Subcutaneous adipose tissue (tissue), 4 donors: ENCODE results near the gene CPPED1. TPM values are rescaled to one million over a fixed set of nuclear protein-coding genes. Genes with fewer than 3 reads are reported as not detected.

Experiments used
- total RNA-seq, 4 donors: library from RNA; depleted of rRNA; stranded (reverse); fragments of >200 nt; gene quantifications; one replicate each; pipeline ENCODE4 v1.1.0, GENCODE V29; 2016
- TF ChIP-seq, protein P1 (sequence below): fragments of 450-650 bp; IDR thresholded peaks from one replicate; pipeline ENCODE4 v1.5.1; 2016; ENCODE audit warnings: low read depth, mild to moderate bottlenecking, control low read depth, antibody characterized with exemption, moderate library complexity

CPPED1 gene
- total RNA-seq, 4 donors from 2014 or later = 15.3 to 32.0 (median 23.3) TPM

DNA sequence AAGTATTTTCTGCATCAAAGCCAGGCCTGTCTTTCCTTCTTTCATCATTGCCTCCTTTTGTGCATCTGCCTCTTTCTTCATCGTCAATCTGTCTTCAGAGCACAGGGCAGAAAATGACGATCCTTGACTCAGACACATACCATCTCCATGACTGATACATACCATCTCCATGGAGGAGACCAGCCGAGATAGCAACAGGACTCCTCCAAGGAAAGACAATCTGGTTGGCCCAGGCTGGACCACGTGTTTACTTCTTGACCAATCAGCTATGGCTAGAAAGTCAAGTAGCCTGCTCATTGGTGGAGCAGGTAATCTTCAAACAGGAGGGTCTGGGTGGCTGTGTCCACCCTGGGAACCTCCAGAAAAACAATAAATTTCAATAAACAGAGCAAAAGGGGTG lies 164.6 kb downstream of the CPPED1 start:
- TF ChIP-seq, protein P1, sequence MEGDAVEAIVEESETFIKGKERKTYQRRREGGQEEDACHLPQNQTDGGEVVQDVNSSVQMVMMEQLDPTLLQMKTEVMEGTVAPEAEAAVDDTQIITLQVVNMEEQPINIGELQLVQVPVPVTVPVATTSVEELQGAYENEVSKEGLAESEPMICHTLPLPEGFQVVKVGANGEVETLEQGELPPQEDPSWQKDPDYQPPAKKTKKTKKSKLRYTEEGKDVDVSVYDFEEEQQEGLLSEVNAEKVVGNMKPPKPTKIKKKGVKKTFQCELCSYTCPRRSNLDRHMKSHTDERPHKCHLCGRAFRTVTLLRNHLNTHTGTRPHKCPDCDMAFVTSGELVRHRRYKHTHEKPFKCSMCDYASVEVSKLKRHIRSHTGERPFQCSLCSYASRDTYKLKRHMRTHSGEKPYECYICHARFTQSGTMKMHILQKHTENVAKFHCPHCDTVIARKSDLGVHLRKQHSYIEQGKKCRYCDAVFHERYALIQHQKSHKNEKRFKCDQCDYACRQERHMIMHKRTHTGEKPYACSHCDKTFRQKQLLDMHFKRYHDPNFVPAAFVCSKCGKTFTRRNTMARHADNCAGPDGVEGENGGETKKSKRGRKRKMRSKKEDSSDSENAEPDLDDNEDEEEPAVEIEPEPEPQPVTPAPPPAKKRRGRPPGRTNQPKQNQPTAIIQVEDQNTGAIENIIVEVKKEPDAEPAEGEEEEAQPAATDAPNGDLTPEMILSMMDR = no peak

DNA sequence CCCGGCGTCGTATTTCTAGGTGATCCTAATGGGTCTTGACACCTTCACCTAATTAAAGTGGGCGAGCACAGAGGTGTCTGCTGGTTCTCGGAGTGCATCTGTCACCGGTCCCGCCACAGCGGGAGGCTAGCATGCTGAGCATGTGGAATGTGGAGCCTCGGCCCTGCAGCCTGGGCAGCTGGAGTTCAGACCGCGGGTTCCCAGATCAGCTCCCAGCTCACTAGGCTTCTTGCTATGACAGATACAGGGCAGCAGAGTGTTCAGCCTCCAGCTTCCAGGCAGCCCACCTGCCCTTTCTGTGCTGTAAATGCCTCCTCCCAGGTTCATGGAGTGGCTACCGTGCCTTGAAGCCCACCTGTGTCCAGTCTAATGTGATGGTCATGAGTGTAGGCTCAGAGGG lies 166.7 kb downstream of the CPPED1 start:
- TF ChIP-seq, protein P1 = no peak

DNA sequence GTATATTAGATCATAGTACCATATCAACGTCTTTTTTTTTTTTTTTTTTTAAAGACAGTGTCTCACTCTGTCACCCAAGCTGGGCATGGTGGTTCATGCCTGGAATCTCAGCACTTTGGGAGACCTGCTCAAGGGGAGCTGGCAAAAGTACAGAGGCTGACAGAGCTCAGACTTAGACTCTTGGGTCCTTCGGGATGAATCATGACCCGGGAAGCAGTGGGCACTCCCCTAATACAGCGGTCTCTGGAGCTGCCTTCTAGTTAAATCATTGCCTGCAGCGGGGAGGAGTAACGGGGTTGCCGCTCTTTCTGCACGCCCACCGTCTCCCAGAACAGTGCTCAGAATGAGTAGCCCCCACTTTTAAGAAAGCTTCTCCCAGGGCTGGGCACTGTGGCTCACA lies 174.4 kb downstream of the CPPED1 start:
- TF ChIP-seq, protein P1 = no peak

DNA sequence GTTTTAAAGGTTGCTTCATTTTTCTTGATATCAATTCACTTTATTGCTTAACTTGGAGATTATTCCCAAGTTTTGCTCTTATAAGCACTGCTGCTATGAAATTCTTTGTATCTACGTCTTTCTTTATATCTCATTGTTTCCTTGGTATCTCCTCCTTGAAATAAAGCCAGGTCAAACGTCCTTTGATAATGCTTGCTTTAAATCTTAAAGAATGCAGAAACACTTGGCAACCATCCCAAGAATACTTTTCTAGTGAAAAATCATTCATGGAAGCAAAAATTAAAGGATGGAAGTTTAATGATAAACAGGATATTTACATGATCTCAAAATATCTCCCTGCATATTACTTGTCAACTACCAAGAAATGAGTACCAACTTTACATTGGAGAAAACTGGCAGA lies 175.2 kb downstream of the CPPED1 start:
- TF ChIP-seq, protein P1 = no peak

DNA sequence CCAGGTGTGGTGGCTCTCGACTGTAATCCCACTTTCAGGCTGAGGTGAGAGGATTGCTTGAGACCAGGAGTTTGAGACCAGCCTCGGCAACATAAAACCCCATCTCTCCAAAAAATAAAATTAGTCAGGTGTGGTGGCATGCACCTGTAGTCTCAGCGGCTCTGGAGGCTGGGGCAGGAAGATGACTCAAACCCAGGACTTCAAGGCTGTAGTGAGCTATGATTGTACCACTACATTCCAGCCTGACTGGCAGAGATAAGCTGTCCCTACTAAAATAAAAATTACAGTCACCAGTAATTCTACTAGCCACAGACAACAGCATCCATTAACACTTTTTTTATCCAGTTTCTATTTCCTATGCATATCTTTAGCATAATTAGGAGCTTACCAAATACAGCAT lies 176.3 kb downstream of the CPPED1 start:
- TF ChIP-seq, protein P1 = no peak

DNA sequence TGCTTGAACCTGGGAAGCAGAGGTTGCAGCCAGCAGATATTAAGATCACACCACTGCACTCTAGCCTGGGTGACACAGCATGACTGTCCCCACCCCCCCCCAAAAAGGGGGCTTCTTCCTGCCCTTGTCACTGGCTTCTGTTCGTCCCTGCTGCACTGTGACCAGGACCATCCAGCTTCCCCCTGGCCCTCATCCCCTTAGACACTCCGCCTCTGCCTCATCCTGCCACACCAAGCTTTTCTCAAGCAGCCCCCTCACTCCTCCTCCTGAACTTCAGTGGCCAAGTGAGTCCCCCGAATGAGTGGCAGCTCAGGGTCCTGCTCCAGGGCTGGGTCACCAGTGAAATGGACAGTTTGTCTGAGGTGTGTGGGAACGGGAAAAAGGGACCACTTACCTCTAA lies 177.3 kb downstream of the CPPED1 start:
- TF ChIP-seq, protein P1 = no peak

DNA sequence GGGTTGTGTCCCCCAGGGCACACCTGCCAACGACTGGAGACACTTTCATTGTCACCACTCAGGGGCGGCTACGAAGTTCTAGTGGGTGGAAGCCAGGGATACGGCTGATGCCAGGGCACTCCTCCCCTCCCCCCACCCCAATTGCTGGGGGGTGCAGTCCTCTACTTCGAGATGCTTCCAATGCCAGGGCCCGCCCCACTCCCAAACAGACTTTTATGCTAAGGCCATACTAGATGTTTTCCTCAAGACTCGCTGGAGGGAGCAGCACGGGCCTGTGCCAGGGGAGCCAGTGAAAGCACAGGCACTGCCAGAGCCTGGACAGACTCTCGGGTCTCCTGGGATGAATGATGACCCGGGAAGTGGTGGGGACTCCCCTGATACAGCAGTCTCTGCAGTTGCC lies 178.0 kb downstream of the CPPED1 start:
- TF ChIP-seq, protein P1 = no peak

DNA sequence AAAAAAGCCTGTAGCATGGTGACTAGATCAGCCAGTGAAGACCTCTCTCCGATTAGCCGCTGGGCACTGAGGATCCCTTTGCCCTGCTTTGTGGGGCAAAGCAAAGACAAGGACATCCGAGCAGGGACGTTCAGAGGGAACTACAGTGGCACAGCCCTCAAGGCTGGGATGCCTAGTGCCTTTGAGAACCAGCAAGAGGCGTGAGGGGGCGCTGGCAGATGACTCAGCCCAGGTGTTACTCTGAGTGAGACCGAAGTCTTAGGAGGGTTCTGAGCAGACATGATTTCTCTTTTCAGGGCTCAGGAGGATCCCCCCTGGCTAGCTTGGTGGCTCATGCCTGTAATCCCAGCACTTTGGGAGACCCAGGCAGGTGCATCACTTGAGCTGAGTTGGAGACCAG lies 178.6 kb downstream of the CPPED1 start:
- TF ChIP-seq, protein P1 = no peak
